Tibial nerve (tissue), 4 donors: ENCODE results near the gene SPDYE4.

ENCODE experiments used
- EP300 ChIP-seq, 2 donors: sonication (generic); formaldehyde crosslinking; IDR thresholded peaks; one replicate each; pipeline ENCODE4 v1.6.1; 2017; ENCODE audit warnings: antibody characterized with exemption in 2 of 2, mild to moderate bottlenecking in 1 of 2
- POLR2A ChIP-seq, 2 donors: fragments of 450-650 bp; IDR thresholded peaks; one replicate each; pipeline ENCODE4 v1.6.1; 2017; ENCODE audit warnings: antibody characterized with exemption in 2 of 2, mild to moderate bottlenecking in 2 of 2, moderate library complexity in 2 of 2
- TF ChIP-seq, protein P1 (sequence below), 5 experiments: fragments of 200-600 bp in 3 of 5; fragments of 450-650 bp in 2 of 5; sonication (generic) in 3 of 5; IDR thresholded peaks; one replicate each; pipeline ENCODE4 v1.5.1; 2016 to 2019; ENCODE audit warnings: antibody characterized with exemption in 5 of 5, mild to moderate bottlenecking in 3 of 5, moderate library complexity in 2 of 5

DNA sequence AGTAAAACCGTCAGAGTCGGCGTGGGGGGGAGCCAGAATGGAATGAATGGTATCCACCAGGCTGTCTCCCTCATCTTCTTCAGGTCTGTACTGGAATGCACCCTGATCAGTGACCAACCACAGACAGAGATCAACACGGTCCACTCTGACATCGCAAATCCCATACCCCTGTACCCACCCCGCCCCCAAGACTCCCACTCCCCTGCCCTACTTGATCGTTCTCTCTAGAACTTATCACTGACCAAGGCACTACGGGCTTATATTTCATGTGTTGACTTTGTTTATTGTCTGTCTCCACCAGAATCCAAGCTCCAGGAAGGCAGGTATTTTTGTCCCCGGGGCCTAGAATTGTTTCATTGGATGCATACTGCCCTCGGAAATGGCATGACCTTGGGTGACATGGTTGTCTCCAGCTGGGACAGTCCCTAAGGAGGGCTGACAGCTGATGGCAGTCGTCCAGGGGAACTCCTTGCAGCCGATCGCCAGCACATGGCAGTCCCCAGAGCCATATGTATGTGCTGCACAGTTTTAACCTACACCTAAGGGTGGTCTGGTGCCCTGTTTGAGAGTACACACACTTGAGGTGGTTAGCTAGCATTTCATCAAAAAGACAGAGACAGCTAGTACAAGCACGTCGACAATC is 41.3 kb upstream of the SPDYE4 start:
- TF ChIP-seq, protein P1, sequence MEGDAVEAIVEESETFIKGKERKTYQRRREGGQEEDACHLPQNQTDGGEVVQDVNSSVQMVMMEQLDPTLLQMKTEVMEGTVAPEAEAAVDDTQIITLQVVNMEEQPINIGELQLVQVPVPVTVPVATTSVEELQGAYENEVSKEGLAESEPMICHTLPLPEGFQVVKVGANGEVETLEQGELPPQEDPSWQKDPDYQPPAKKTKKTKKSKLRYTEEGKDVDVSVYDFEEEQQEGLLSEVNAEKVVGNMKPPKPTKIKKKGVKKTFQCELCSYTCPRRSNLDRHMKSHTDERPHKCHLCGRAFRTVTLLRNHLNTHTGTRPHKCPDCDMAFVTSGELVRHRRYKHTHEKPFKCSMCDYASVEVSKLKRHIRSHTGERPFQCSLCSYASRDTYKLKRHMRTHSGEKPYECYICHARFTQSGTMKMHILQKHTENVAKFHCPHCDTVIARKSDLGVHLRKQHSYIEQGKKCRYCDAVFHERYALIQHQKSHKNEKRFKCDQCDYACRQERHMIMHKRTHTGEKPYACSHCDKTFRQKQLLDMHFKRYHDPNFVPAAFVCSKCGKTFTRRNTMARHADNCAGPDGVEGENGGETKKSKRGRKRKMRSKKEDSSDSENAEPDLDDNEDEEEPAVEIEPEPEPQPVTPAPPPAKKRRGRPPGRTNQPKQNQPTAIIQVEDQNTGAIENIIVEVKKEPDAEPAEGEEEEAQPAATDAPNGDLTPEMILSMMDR (IDR thresholded peaks at IDR 0.05): no peak
- TF ChIP-seq EP300 (IDR thresholded peaks at IDR 0.05) (no peak), POLR2A (IDR thresholded peaks at IDR 0.05) (no peak)
